GM18867 (cell line): ENCODE results near the gene RAB11FIP2.

ENCODE experiments used
- ATAC-seq: cut with Tn5 transposase; IDR thresholded peaks from one replicate; pipeline ENCODE4 v1.9.1; 2021; ENCODE audit warnings: mild to moderate bottlenecking, moderate library complexity; ENCODE audit not compliant: unreplicated experiment

The RAB11FIP2 gene

GRCh38 chr10:118035354-118036005 is 11.3 kb downstream of the RAB11FIP2 start:
- ATAC-seq = no peak

GRCh38 chr10:118034791-118035261 is 11.9 kb downstream of the RAB11FIP2 start:
- ATAC-seq = no peak

GRCh38 chr10:118033905-118034304 is 12.8 kb downstream of the RAB11FIP2 start:
- ATAC-seq = no peak

GRCh38 chr10:118032564-118032963 is 14.2 kb downstream of the RAB11FIP2 start:
- ATAC-seq = no peak

- ATAC-seq = no peak
Measured at GRCh38 chr10:118031351-118032075, 15.2 kb downstream of the RAB11FIP2 start.

GRCh38 chr10:118028619-118029018 is 18.1 kb downstream of the RAB11FIP2 start:
- peak; percentile 99 for ATAC-seq

GRCh38 chr10:118027397-118027796 is 19.3 kb downstream of the RAB11FIP2 start:
- no peak for ATAC-seq

- no peak for ATAC-seq
Measured at GRCh38 chr10:118026936-118027335, 19.8 kb downstream of the RAB11FIP2 start.

- ATAC-seq = no peak
Measured at GRCh38 chr10:118020365-118020764, 26.4 kb downstream of the RAB11FIP2 start.

GRCh38 chr10:118017850-118018249 is 28.9 kb downstream of the RAB11FIP2 start:
- no peak for ATAC-seq

GRCh38 chr10:118017071-118017740 is 29.5 kb downstream of the RAB11FIP2 start:
- ATAC-seq = no peak

GRCh38 chr10:118012952-118013525 is 33.7 kb downstream of the RAB11FIP2 start:
- no peak for ATAC-seq

GRCh38 chr10:118007773-118008172 is 39.0 kb downstream of the RAB11FIP2 start:
- ATAC-seq = no peak

GRCh38 chr10:118003126-118003525 is 43.6 kb downstream of the RAB11FIP2 start:
- no peak for ATAC-seq

GRCh38 chr10:118002581-118002980 is 44.2 kb downstream of the RAB11FIP2 start:
- no peak for ATAC-seq

GRCh38 chr10:117997673-117998072 is 49.1 kb downstream of the RAB11FIP2 start:
- no peak for ATAC-seq

GRCh38 chr10:117996709-117997108 is 50.0 kb downstream of the RAB11FIP2 start:
- ATAC-seq = no peak

GRCh38 chr10:117994771-117995170 is 52.0 kb downstream of the RAB11FIP2 start:
- ATAC-seq = no peak

GRCh38 chr10:117993166-117993565 is 53.6 kb downstream of the RAB11FIP2 start:
- ATAC-seq = no peak

- ATAC-seq = no peak
Measured at GRCh38 chr10:117991701-117992100, 55.0 kb downstream of the RAB11FIP2 start.

GRCh38 chr10:117989962-117990361 is 56.8 kb downstream of the RAB11FIP2 start:
- no peak for ATAC-seq
